Ishikawa (cell line): ENCODE measurements around the gene TP53AIP1.

Experiments
- CEBPB ChIP-seq: IDR thresholded peaks from 2 replicates; pipeline ENCODE4 v1.6.1; 2012
- CREB1 ChIP-seq: IDR thresholded peaks from 2 replicates; pipeline ENCODE4 v1.6.1; 2012; ENCODE audit warnings: low read depth
- EGR1 ChIP-seq: IDR thresholded peaks from 2 replicates; pipeline ENCODE4 v1.6.1; 2012
- EP300 ChIP-seq: IDR thresholded peaks from 2 replicates; pipeline ENCODE4 v1.6.1; 2012; ENCODE audit warnings: borderline replicate concordance
- FOXM1 ChIP-seq: IDR thresholded peaks from 2 replicates; pipeline ENCODE4 v1.6.1; 2012; ENCODE audit warnings: low read depth, borderline replicate concordance
- MAX ChIP-seq: IDR thresholded peaks from 2 replicates; pipeline ENCODE4 v1.6.1; 2012
- RAD21 ChIP-seq: IDR thresholded peaks from 2 replicates; pipeline ENCODE4 v1.6.1; 2012; ENCODE audit warnings: low read depth
- REST ChIP-seq: IDR thresholded peaks from 2 replicates; pipeline ENCODE4 v1.6.1; 2012; ENCODE audit warnings: low read depth, mild to moderate bottlenecking
- TAF1 ChIP-seq: IDR thresholded peaks from 2 replicates; pipeline ENCODE4 v1.6.1; 2012; ENCODE audit warnings: low read depth, mild to moderate bottlenecking
- TCF12 ChIP-seq: IDR thresholded peaks from 2 replicates; pipeline ENCODE4 v1.6.1; 2012; ENCODE audit warnings: low read depth
- TEAD4 ChIP-seq: IDR thresholded peaks from 2 replicates; pipeline ENCODE4 v1.6.1; 2012
- USF1 ChIP-seq: IDR thresholded peaks from 2 replicates; pipeline ENCODE4 v1.6.1; 2012
- YY1 ChIP-seq: IDR thresholded peaks from 2 replicates; pipeline ENCODE4 v1.6.1; 2012; ENCODE audit warnings: low read depth
- ZBTB7A ChIP-seq: IDR thresholded peaks from 2 replicates; pipeline ENCODE4 v1.6.1; 2012; ENCODE audit warnings: low read depth

GRCh38 chr11:128947773-128948172 is 5.1 kb upstream of the TP53AIP1 start:
- no peak for TF ChIP-seq CEBPB
- no peak for TF ChIP-seq RAD21
- TF ChIP-seq USF1, result no peak
- TF ChIP-seq EP300, result no peak
- TF ChIP-seq REST, result no peak
- no peak for TF ChIP-seq CREB1
- no peak for TF ChIP-seq YY1
- TF ChIP-seq MAX, result no peak
- no peak for TF ChIP-seq TAF1
- no peak for TF ChIP-seq EGR1
- no peak for TF ChIP-seq FOXM1
- TF ChIP-seq TEAD4, result no peak
- no peak for TF ChIP-seq ZBTB7A
- no peak for TF ChIP-seq TCF12
